ENCODE measurements around the gene CERS5.
"Not testable (repeated sequence)": the region's sequence is repeated elsewhere in the genome, so short reads cannot be mapped to it uniquely, and the experiment has no call there.

CERS5 gene

DNA sequence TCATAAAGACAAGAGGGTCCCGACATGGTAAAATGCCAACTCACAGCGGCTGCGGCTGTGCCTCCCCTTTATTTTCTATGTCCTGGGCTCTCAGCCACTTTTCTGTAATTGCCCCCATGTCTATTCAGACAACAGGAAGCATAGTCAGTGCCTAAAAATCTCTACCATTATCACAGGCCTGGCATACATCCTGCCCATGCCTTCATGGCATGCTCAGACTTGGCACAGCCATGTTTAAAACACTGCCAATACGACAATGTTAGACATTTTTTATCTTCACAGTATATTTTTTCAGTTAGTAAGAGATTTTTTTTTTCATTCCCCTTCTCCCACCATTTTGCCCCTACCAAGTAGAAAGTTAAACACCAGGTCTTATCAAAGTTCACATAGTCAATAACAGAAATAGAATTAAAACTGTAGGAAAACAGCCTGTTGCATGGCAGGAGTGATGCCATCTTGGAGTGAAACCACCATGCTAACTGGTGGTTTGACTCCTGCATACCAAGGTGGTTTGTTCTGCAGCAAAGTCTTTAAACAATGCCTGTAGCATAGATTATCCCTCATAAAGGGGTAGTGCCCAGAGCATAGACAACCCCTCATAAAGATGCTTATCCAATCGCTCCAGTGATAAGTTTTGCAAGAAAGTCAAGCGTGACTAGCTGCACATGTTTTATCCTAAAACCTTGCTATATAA lies 18.9 kb upstream of the CERS5 start:
- no peak for DNase-seq

DNA sequence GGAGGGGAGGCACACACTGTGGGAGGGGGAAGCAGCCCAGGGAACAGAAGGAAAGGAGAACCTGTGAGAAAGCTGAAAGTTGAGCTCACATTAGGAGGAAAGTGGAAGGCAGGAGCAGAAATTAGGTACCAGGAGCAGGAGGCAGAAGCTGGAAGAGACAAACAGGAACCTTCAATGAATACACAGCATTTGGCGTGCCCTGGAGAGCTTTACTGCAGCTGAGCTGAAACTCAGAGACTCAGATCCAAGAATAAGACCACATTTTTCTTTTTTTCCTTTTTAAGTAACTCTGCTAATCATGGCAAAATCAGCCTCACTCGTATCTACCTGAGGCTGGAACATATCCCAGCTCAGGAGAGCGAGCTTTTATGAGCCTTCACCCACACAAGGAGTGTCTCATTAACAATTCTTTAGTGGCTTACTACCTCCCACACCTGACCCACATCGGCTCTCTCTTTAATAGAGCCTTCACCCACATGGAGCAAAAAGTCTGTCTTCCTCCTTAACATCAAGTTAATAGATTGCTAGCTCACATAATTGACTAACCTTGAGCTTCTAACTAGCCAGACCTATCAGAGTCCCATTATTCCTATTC lies 18.2 kb upstream of the CERS5 start:
- DNase-seq: peak; percentile 13

DNA sequence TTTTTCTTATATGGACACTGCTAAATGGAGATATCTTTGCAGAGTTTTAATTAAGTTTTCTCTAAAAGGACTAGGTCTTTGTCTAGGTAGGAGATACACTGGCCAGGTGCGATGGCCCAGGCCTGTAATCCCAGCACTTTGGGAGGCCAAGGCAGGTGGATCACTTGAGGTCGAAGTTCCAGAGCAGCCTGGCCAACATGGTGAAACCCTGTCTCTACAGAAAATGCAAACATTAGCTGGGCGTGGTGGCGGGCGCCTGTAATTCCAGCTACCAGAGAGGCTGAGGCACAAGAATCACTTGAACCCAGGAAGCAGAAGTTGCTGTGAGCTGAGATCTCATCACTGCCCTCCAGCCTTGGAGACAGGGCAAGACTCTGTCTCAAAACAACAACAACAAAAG lies 17.1 kb upstream of the CERS5 start:
- no peak for DNase-seq

DNA sequence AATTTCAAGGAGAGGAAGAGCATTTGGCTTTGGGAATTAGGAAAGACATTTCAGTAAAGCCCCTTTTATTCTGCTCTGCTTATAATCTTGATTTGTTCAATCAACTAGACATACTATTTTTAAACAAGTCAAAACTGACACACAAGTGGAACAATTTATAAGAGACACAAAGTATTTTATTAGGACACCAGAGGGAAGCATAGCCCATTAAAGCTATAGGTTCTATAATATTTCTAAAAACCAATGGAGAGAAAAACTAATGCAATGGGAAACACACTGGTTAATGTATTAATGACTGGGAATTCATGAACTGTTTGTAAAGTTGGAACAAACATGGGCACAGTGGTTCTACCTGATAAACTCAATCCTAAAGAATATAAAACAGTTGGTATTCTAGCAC lies 15.3 kb upstream of the CERS5 start:
- no peak for DNase-seq

DNA sequence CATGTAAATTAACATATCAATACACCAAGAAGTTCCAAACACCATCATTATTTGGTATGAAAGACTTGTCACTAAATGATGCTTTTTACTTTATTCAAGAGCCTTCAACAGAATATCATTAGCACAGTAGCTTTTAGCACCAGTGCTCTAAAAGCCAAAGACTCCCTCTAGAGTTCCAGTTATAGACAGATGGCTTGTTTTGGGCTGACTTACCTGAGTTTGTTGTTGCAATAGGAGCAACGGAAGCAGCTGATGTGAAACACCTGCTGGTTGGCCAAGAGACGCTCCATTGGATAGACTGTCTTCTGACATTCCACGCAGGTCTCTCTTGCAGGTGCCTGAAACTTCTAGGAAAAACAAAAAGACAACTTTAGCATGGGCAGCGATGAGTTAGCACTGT lies 14.5 kb upstream of the CERS5 start:
- DNase-seq: no peak

DNA sequence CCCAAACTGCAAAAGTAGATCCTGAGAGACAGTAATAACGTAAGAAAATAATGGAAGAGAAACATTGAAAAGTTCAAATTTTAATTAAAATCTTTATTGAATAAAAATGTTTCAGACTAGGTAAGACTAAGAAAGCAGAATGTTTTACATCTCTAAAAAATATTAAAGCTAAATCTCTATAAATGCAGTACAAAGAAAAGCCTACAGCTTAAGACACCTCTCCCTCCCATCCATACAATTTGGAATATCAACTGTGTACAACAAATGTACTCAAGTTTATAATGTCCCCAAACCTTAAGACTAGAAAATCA lies 8.5 kb upstream of the CERS5 start:
- no peak for DNase-seq

DNA sequence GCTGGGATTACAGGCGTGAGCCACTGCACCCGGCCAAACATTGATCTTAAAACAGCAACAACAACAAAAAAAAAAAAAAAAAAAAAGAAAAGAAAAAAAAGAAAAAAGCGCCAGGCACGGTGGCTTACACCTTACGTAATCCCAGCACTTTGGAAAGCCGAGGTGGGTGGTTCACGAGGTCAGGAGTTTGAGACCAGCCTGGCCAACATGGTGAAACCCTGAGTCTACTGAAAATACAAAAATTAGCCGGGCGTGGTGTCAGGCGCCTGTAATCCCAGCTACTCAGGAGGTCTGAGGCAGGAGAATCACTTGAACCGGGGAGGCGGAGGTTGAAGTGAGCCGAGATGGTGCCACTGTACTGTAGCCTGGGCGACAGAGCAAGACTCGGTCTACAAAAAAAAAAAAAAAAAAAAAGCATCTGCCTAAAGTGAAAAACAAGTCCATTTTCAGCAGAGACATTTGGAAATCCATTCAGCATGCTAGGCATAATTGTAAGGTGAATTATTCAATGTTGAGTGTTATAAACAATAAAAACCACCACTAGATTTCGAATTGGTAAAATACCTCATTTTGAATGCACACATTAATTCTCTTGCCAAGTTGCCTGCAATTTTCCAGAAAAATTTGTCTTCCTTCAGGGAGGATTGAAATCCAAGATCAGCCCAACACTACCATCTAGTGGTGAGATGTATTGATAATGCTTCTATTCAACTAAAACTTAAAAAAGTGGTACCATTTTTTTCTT lies 8.0 kb upstream of the CERS5 start:
- DNase-seq: peak; percentile 55

DNA sequence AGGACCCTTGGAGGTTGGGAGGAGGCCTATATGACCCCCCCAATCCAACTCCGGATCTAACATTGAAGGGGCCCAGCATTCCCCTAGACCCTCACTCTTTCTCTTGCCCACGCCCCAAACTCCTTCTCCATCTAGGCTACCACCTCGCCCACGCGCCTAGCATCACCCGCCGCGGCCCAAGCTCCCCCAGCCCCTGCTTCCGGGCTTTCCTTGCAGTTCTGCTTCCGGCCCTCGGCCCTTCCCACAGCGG lies 445 bp downstream of the CERS5 start:
- peak; percentile 48 for DNase-seq

DNA sequence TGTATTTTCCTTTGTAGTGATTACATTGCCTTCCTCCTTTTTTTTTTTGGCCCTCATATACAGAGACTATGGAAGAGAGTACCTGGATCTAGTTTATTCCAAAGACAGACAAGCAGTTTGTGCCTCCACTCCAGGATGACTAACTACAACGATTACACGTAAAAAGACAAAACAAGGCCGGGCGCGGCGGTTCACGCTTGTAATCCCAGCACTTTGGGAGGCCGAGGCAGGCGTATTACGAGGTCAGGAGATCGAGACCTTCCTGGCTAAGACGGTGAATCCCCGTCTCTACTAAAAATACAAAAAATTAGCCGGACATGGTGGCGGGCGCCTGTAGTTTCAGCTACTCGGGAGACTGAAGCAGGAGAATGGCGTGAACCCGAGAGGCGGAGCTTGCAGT lies 2.2 kb downstream of the CERS5 start:
- no peak for DNase-seq

DNA sequence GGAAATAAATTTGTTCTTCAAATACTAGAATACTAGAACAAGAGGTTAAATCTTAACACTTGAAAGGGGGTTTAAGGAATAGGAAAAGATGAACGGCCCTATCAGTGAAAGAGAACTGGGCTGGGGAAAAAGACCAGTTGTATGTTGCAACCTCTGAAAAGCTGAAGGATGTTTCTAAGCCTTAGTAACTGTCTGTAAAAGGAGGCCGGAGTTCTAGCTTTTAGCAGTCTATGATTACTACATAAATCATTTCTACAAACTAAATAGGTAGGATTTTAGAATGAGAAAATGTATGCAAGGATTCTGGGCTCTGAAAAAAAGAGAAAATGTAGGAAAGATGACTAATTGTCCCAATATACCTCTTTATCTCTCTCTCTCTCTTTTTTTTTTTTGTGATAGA lies 4.9 kb downstream of the CERS5 start:
- no peak for DNase-seq

DNA sequence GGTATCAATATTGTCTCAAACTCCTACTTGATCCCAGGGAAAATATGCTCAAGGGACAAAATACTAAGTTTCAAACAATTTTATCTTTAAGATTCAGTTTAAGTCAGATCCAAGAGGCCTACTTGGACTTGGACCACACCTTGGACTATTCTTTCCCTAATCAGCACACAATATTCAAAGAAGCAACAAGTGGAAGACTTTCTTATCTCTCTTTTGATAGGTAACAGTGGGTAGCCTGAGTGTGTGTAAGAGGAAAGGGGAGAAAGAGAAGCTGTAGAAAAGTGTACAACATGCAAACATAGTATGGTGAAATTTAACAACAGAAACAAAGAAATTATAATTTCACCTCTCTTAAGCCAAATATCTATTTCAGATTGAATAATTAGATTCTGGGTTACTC lies 6.5 kb downstream of the CERS5 start:
- no peak for DNase-seq

DNA sequence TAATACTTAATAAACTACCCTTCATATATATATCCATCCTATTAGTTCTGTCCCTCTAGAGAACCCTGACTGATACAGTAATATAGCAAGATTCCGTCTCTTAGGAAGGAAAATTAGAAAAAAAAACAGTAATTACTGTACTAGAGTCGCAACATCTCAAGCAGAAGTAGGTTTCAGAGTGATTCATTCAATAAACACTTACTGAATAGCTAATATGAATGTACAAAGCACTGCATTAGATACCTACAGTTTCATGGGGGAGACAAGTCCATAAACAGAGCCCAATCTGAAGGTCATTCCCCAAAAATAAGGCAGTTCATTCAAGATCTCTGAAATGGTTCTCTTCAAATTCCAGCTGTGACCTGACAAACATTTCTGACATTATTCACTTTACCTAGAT lies 9.9 kb downstream of the CERS5 start:
- no peak for DNase-seq

DNA sequence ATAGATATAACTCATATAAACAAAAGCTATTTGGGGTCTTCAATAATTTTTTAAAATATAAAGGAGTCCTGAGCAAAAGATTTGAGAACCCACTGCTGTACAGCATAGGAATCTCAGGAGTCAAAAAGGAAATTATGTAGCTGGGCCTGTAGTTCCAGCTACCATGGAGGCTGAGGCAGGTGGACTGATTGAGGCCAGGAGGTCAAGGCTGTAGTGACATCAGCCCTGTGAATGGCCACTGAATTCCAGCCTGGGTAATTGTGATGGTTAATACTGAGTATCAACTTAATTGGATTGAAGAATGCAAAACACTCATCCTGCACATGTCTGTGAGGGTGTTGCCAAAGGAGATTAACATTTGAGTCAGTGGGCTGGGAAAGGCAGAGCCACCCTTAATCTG lies 10.5 kb downstream of the CERS5 start:
- no peak for DNase-seq

DNA sequence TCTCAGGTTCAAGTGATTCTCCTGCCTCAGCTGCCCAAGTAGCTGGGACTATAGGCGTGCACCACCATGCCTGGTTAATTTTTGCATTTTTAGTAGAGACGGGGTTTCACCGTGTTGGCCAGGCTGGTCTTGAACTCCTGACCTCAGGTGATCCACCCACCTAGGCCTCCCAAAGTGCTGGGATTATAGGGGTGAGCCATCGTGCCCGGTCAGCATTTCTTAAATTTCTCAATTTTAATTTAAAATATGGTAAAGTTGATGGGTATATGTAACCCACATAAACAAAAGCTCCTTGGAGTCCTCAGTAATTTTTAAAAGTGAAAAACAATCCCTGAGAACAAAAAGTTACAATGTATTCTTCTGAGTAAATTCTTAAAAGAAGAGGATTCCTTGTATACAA lies 12.2 kb downstream of the CERS5 start:
- not testable (repeated sequence) for DNase-seq

DNA sequence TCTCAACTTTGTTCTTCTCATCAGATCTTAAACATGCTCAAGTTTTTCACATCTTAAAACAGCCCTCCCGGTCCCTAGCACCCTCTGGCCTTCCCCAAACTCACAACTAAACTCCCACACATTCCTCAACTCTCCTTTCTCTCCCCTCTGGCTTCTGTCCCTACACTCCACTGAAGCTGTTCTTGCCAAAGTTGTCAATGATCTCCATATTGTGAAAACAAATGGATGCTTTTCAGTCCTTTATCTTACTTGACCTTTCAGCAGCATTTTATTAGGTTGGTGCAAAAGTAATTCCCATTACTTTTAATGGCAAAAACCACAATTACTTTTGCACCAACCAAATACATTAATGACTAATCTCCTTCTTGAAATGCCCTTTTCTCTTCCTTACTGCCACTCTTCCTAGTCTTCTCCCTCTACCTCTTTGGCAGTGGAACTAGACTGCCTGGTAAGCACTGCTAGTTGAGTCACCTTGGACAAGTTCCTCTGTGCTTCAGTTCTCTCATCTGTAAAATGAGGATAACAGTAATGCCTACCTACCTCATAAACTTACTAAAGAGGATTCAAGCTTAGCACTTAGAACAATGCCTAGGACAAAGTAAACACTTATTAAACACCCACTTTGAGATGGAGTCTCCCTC lies 16.0 kb downstream of the CERS5 start:
- DNase-seq: no peak

DNA sequence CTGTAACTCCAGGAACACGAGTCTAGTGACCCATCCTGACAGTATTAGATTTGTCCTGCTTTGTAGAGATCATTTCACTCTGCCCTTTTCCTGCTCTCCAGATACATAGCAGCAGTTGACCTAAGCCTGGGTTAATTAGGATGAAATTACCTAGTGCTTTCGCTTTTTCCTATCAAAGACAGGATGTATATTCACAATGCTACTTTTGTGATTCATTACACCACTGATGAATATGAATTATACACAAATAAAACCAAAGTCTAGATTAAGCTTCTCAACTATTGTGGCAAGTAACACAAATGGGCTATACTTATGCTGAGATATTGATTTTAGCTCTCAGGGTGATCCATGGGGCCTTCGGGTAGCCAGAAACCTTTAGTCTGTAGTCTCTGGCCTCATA lies 17.9 kb downstream of the CERS5 start:
- DNase-seq: no peak

DNA sequence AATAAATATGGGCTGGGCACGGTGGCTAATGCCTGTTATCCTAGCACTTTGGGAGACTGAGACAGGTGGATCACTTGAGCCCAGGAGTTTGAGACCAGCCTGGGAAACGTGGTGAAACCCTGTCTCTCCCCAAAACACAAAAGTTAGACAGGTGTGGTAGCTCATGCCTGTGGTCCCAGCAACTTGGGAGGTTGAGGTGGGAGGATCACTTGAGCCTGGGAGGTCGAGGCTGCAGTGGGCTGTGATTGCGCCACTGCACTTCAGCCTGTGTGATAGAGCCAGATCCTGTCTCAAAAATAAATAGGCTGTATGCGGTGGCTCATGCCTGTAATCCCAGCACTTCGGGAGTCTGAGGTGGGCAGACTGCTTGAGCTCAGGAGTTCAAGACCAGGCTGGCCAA lies 19.2 kb downstream of the CERS5 start:
- not testable (repeated sequence) for DNase-seq

DNA sequence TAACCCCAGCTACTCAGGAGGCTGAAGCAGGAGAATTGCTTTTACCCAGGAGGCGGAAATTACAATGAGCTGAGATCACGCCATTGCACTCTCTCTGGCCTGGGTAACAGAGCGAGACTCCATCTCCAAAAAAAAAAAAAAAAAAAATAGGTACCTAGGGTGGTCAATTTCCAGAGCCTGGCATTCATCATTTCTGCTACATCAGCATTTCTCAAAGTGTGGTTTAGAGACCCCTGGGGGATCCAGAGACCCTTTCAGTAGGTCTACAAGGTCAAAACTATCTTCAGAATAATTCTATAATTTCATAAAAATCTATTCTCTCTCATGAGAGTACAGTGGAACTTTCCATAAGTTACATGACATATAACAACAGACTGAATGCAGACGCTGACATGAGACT lies 19.9 kb downstream of the CERS5 start:
- no peak for DNase-seq

DNA sequence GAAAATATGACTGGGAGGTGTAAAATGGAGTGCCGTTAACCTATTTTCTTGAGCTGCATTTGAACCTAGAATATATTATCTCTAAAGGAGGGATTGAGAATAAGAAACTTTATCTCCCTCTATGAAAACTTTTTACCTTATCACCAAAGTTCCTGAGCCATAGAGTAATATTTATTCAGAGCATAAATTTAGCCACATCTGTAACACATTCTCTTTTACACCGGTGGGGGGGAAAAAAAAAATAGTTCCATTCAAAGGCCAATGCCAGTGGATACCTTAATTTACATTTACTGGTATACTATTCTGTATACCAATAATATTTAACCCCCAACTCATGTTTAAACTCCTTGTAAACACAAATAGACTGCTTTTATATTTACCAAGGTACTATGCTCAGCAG lies 21.7 kb downstream of the CERS5 start:
- no peak for DNase-seq

DNA sequence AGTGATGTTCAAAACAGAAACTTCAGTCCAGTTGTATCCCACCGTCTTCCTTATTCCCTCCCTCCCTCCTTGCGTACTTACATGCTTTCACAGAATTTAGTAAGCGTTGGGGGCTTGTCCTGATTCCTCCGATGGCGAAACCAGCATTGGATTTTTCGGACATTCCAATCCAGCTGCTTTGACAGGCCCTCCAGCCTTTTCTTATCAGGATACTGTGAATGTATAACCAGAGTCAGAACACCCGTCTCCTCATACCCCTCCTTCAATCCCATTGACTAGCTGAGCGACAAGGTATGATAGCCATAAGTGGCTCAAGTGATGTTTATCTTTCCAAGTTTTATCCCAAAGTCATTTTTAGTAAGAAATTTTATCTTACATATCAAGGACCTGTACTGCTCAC lies 24.2 kb downstream of the CERS5 start:
- no peak for DNase-seq

DNA sequence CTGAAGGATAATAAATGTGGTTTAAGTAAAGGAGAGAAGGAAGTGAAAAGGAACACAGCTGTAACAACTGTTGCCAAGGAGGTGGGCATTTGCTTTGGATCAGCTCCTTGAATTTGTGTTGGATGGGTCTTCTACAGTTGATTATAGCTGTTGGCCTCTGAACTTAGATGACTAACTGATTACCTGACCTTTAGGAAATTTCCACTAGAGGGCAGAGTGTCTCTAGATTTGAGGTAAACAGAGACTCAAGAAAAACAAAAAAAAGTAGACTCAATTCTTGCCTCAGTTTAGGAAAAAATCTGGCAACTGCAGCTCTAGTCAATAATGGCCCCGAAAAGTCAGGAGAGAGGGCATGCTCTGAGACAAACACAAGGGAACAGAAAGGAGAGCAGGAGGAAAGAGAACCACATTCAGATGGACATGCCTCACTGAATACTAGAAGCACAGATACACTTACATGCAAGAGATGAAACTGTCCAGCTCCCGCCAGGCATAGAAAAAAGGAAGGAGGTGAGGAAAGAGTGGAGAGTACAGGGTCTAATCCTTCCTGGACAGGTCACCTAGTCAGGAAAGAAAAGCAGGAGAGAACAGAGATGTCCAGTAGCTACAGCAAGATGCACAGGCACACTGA lies 34.5 kb downstream of the CERS5 start:
- peak; percentile 33 for DNase-seq

DNA sequence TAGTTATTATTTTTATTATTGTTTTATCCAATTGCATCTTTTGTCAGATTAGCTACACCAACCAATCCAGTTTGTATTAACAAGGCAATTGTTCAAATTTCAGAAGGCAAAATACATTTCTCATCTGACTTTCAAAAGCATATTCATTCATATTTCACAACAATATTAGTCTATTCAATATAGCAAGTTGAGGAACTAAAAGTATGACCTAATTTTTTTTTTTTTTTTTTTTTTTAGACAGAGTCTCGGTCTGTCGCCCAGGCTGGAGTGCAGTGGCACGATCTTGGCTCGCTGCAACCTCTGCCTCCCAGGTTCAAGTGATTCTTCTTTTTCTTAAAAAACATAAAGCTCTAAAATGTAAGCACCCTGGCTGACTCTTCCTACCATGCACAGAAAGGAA lies 37.9 kb downstream of the CERS5 start:
- DNase-seq: no peak

DNA sequence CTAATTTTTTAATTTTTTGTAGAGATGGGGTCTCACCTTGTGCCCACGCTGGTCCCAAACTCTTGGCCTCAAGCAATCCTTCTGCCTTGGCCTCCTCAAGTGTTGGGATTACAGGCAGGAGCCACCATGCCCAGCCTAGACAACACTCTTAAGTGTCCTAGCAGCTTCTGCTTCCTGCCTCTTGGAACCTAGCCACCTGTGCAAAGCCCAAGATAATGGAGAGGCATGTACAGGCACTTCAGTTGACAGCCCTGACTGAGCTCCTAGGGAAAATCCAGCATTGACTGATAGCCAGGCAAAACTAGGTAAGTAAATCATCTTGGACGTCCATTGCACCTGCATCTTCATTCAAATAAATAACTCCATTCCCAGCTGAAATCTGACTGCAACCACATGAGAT lies 39.6 kb downstream of the CERS5 start:
- DNase-seq: peak; percentile 12

DNA sequence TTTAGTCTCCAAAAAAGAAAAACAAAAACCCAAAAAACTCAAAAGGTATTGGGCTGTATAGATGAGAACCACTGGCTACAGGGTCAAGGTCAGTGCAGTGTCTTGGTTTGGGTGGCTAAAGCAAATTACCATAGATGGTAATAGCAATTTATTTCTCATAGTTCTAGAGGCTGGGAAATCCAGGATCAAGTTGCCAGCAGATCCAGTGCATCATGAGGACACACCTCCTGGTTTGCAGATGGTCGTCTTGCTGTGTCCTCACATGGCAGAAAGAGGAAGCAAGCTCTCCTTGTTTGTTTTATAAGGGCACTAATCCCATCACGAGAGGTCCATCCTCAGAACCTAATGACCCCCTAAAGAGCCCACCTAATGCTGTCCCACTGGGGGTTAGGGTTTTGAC lies 44.0 kb downstream of the CERS5 start:
- no peak for DNase-seq
